ENCODE results near the gene MT1F. TPM values are rescaled to one million over a fixed set of nuclear protein-coding genes. Genes with fewer than 3 reads are reported as not detected.

Gene MT1F
- total RNA-seq, 2 experiments from 2014 or later: 7.0 to 7.1 TPM

DNA sequence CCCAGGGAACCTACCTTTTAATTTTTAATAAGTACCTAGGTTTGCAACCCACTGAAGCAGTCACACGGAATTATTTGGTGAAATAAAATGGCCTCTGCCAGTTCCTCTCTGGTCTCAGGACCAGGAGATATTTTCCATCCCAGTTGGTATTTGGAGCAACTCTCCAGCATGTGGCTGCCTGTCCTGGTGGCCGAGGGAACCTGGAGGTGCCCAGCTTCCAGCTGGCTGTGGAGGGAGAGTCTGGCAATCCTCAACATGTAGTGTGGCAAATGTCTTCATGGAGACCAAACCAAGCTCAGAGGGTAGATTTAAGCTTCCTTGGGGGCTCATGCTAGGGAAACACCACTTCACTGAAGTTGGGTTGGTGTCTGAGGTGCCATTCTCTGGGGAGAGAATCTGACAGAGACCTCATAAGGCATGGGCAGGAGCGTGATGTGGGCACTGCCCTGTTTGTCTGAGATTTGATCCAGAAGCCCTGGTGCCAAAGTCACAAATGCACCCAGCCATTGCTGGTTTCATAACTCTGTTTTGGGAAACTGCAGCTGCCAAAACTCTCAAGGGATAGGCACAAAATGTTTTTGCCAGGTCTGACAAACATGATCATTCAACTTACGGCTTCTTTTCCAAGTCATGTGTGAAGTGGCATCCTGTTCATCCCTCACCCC lies 27.3 kb downstream of the MT1F start:
- ATAC-seq (no peak), DNase-seq (no peak)
- no peaks in the 10 kb centered on the region for H3K9me3 Mint-ChIP-seq (ENCODE audit: low read depth)
- CTCF ChIA-PET: interaction anchor here (0.8 to 3.8 kb wide), 3 partner anchors 9 to 24 kb away, joined by 4 to 28 read pairs (median 5); no protein-coding TSS in a partner anchor
- H3K36me3 Mint-ChIP-seq (ENCODE audit: low read depth): peaks cover 17% of the 10 kb centered on the region
- intact Hi-C loops (cut with DNase I, micrococcal nuclease): loop anchor here in 1 of 2 experiments (5.0 kb wide), 2 partner anchors 108 to 328 kb away; no protein-coding TSS in a partner anchor
- H3K4me1 Mint-ChIP-seq: peaks cover 22% of the 10 kb centered on the region
- no peak overlapping the region for H3K4me3 Mint-ChIP-seq
- no peaks in the 10 kb centered on the region for H3K27me3 Mint-ChIP-seq
- POLR2A ChIA-PET: no interaction called here
- H3K27ac Mint-ChIP-seq: no peak overlapping the region

DNA sequence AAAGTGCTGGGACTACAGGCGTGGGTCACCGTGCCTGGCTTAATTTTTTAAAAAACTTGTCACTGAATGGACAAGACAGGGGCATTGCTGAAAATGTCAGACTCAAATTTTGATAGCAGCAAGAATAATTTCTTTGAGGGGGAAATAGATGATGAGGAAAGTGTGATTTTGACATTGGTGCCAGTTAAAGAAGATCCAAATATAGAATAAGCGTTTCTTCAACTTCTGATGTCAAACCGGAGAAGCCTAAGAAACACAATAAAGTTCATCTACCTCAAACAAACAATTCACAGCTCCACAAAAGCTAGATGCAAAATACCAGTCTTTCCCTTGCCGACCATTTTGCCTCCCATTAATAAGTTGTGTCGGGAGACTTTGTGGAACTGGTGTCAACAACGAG lies 29.0 kb downstream of the MT1F start:
- ChIA-PET POLR2A (no interaction called here), CTCF (no interaction called here)

DNA sequence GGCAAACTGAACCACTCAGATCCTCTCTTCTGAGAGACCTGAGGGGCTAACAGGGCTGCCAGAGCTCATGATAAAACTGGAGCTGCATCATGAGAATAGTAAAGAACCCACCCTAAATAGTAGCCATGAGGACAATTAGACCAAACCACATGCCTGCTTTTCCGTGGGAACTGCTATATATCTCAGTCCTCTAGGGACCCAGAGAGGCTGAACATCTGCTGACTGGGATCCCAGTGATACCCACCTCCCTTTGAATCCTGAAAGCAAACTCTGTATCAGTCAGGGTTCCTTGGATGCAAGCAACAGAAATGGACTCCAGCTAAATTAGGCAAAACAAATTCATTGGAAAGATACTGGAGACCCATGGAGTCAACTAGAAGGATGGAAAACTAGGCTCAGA lies 31.0 kb downstream of the MT1F start:
- ATAC-seq: no peak
- Mint-ChIP-seq H3K36me3 (ENCODE audit: low read depth) (peaks cover 14% of the 10 kb centered on the region), H3K9me3 (ENCODE audit: low read depth) (no peaks in the 10 kb centered on the region), H3K27me3 (no peaks in the 10 kb centered on the region), H3K4me1 (peaks cover 4% of the 10 kb centered on the region), H3K4me3 (no peak overlapping the region), H3K27ac (no peak overlapping the region)
- POLR2A ChIA-PET: no interaction called here
- CTCF ChIA-PET: interaction anchor here (0.6 to 1.8 kb wide), 3 partner anchors 13 to 172 kb away, joined by 3 to 6 read pairs (median 3); no protein-coding TSS in a partner anchor
- intact Hi-C loops (cut with DNase I, micrococcal nuclease): no loop called here
- DNase-seq: no peak

More for the DNA sequence above, 29.0 kb downstream of the MT1F start:
- no peak overlapping the region for H3K27ac Mint-ChIP-seq
- no peak overlapping the region for H3K4me3 Mint-ChIP-seq
- no peak for ATAC-seq
- peaks cover 17% of the 10 kb centered on the region for H3K36me3 Mint-ChIP-seq (ENCODE audit: low read depth)
- H3K4me1 Mint-ChIP-seq: peaks cover 16% of the 10 kb centered on the region
- H3K27me3 Mint-ChIP-seq: no peaks in the 10 kb centered on the region
- no peak for DNase-seq
- intact Hi-C loops (cut with DNase I, micrococcal nuclease): no loop called here
- H3K9me3 Mint-ChIP-seq (ENCODE audit: low read depth): no peaks in the 10 kb centered on the region

DNA sequence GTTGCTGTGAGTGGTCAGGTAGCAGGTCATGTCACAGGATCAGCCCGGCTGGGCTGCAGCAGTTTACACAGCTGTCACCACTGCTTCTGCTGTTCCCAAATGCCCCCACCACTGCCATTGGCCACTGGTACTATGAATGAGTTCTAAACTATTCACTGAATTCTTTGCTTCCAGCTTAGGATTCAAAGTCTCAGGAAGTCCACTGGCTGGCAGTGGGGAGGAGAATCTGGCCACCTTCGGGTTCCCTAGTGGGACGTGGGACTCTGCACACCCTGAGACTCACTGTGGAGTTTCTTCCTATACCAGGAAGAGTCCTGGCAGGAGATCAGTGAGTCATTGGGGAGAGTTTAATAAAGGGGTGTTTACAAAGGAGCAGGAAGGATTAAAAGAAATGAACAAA lies 31.4 kb downstream of the MT1F start:
- no peak overlapping the region for H3K4me3 Mint-ChIP-seq
- H3K27ac Mint-ChIP-seq: no peak overlapping the region
- peaks cover 3% of the 10 kb centered on the region for H3K4me1 Mint-ChIP-seq
- intact Hi-C loops (cut with DNase I, micrococcal nuclease): no loop called here
- no peaks in the 10 kb centered on the region for H3K9me3 Mint-ChIP-seq (ENCODE audit: low read depth)
- ATAC-seq (no peak), DNase-seq (no peak)
- H3K36me3 Mint-ChIP-seq (ENCODE audit: low read depth): peaks cover 11% of the 10 kb centered on the region
- H3K27me3 Mint-ChIP-seq: no peaks in the 10 kb centered on the region
- ChIA-PET POLR2A (no interaction called here), CTCF (interaction anchor here (1.0 to 1.8 kb wide), 2 partner anchors 13 kb away, joined by 3 to 6 read pairs; no protein-coding TSS in a partner anchor)

DNA sequence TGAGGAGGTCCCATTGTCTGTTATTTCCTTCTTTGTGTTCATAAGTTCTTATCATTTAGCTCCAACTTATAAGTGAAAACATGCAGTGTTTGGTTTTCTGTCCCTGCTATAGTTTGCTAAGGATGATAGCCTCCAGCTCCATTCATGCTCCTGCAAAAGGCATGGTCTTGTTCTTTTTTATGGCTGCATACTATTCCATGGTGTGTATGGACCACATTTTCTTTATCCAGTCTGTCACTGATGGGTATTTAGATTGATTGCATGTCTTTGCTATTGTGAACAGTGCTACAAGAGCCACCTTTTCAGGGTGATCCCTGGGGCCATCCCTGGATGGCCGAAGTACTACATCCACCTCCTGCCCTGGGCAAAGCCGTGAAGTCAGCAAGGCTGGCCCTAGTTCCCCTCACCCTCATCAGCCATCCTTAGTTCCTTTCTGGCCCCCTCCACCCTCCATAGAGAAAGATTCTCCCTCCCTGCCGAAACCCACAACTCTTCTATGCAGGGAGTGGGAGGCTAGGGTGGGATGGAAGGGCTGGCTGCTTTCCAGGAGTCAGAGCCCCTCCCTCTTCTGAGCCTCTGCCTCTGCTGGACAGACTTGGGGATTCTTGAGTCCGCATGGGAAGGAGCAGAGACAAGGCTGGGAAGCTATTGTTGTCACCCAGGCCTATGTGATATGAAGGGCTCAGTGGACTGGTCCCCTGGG lies 32.8 kb downstream of the MT1F start:
- Mint-ChIP-seq H3K9me3 (ENCODE audit: low read depth) (no peaks in the 10 kb centered on the region), H3K27ac (no peak overlapping the region), H3K27me3 (no peaks in the 10 kb centered on the region), H3K36me3 (ENCODE audit: low read depth) (peaks cover 9% of the 10 kb centered on the region), H3K4me3 (no peak overlapping the region), H3K4me1 (no peaks in the 10 kb centered on the region)
- ChIA-PET POLR2A (no interaction called here), CTCF (interaction anchor here (0.6 kb wide), 1 partner anchor 10 kb away, joined by 3 read pairs; no protein-coding TSS in a partner anchor)
- intact Hi-C loops (cut with DNase I, micrococcal nuclease): no loop called here
- ATAC-seq: no peak
- no peak for DNase-seq

DNA sequence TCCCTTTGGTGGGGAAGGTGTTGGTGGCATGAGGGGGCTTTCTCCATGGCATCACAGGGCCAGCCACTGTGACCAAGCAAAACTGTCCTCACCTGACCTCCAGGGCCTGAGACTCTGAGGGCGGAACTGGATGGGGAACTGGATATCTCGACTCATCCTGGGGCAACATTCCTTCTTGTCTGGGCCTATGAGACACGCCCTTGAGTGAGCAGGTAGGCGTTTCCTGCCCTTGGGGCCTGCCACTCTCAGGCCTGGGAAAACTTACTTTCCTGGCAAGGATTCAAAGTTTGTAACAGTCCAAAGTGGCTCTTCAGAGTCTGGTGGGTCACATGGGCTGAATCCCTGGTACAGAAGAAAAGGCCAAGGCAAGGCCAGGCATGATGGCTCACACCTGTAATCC lies 34.1 kb downstream of the MT1F start:
- DNase-seq (no peak), ATAC-seq (no peak)
- H3K4me1 Mint-ChIP-seq: no peaks in the 10 kb centered on the region
- peaks cover under 1% of the 10 kb centered on the region for H3K36me3 Mint-ChIP-seq (ENCODE audit: low read depth)
- no peaks in the 10 kb centered on the region for H3K9me3 Mint-ChIP-seq (ENCODE audit: low read depth)
- intact Hi-C loops (cut with DNase I, micrococcal nuclease): no loop called here
- CTCF ChIA-PET: no interaction called here
- no peak overlapping the region for H3K27ac Mint-ChIP-seq
- H3K27me3 Mint-ChIP-seq: no peaks in the 10 kb centered on the region
- POLR2A ChIA-PET: no interaction called here
- no peak overlapping the region for H3K4me3 Mint-ChIP-seq

DNA sequence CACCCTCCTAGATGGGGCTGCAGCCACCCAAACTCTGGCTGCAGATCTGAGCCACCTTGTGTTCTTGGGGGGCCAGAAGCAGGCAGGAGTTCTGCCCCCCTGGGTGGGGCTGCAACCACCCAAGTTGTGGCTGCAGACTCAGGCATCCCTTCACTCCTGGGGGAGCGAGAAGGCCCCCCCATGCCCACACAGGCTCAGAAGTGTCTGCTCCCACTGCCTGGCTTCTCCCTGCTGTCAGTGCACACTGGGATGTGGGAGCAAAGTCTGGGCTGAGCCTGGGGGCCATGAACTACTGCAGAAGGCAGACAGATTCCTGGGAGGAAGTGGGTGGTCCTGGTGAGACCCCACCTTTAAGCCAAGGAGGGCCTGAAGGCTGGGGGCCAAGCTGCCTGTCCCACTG lies 37.5 kb downstream of the MT1F start:
- POLR2A ChIA-PET: no interaction called here
- H3K9me3 Mint-ChIP-seq (ENCODE audit: low read depth): no peaks in the 10 kb centered on the region
- intact Hi-C loops (cut with DNase I, micrococcal nuclease): no loop called here
- H3K4me3 Mint-ChIP-seq: no peak overlapping the region
- H3K36me3 Mint-ChIP-seq (ENCODE audit: low read depth): no peaks in the 10 kb centered on the region
- H3K27me3 Mint-ChIP-seq: no peaks in the 10 kb centered on the region
- H3K27ac Mint-ChIP-seq: no peak overlapping the region
- no peak for ATAC-seq
- CTCF ChIA-PET: interaction anchor here (0.6 to 2.3 kb wide), 2 partner anchors 14 to 118 kb away, joined by 3 to 8 read pairs; no protein-coding TSS in a partner anchor
- no peak for DNase-seq
- H3K4me1 Mint-ChIP-seq: no peaks in the 10 kb centered on the region

DNA sequence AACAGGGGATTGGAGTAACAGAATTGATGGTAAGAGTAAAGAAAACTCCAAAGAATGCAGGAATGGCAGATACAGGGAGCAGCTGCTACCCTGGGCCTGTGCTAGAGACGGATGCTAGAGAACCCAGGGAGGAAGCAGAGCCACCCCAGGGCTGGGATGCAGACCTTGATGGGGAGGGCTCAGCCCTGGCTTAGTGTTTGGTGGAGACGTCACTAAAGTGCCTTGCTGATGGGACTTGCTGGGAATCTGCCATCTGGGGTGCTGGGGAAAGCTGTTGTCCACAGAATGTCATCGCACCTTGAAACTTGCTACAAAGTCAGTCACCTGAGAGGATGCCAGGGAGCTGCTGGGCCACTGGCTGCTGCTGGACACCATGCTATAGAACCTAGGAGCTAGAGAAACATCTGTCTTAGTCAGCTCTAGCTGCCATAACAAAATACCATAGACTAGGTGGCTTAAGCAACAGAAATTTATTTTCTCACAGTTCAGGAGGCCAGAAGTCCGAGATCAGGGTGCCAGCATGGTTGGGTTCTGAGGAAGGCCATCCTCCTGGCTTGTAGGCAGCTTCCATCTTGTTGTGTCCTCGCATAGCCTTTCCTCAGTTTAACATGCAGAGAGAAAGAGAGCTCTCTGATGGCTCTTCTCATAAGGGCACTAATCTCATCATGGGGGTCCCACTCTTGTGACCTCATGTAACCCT lies 39.8 kb downstream of the MT1F start:
- no peaks in the 10 kb centered on the region for H3K27me3 Mint-ChIP-seq
- DNase-seq (no peak), ATAC-seq (no peak)
- ChIA-PET POLR2A (no interaction called here), CTCF (interaction anchor here (0.7 to 1.8 kb wide), 4 partner anchors 40 to 1232 kb away, joined by 3 to 8 read pairs (median 4); no protein-coding TSS in a partner anchor)
- intact Hi-C loops (cut with DNase I, micrococcal nuclease): no loop called here
- H3K36me3 Mint-ChIP-seq (ENCODE audit: low read depth): no peaks in the 10 kb centered on the region
- no peak overlapping the region for H3K27ac Mint-ChIP-seq
- H3K4me3 Mint-ChIP-seq: no peak overlapping the region
- H3K9me3 Mint-ChIP-seq (ENCODE audit: low read depth): no peaks in the 10 kb centered on the region
- H3K4me1 Mint-ChIP-seq: peaks cover 8% of the 10 kb centered on the region

DNA sequence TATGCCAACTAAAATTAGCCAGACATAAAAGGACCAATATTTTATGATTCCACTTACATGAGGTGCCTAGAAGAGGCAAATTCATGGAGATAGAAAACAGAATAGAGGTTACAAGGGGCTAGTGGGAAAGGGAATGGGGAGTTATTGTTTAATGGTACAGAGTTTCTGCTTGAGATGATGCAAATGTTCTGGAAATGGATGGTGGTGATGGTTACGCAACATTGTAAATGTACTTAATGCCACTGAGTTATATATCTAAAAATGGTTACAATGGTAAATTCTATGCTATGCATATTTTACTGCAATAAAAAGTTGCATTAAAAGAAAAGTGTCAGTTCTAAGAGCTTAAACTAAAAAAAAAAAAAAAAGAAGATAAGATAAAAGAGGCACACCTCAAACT lies 42.4 kb downstream of the MT1F start:
- Mint-ChIP-seq H3K36me3 (ENCODE audit: low read depth) (no peaks in the 10 kb centered on the region), H3K9me3 (ENCODE audit: low read depth) (no peaks in the 10 kb centered on the region), H3K4me3 (no peak overlapping the region), H3K27ac (no peak overlapping the region), H3K27me3 (no peaks in the 10 kb centered on the region), H3K4me1 (peaks cover 8% of the 10 kb centered on the region)
- ChIA-PET CTCF (interaction anchor here (0.6 to 4.0 kb wide), 7 partner anchors 16 to 223 kb away, joined by 3 to 74 read pairs (median 4); partner anchors contain the start of gene MT1X), POLR2A (no interaction called here)
- intact Hi-C loops (cut with DNase I, micrococcal nuclease): no loop called here
- ATAC-seq (no peak), DNase-seq (no peak)

DNA sequence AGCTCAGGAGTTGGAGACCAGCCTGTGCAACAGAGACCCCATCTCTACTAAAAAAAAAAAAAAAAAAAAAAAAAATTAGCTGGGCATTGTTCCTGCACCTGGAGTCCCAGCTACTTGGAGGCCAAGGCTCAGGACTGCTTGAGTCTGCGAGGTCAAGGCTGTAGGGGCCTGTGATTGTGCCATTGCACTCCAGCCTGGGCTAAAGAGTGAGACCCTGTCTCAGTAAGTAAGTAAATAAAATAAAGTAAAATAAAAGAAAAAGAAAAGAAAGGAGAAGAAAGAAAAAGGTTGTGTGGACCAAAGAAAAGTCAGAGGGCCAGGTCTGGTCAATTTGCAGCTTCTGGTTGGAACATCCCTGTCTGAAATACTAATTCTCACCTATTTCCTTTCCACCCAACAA lies 42.9 kb downstream of the MT1F start:
- H3K4me1 Mint-ChIP-seq: peaks cover 8% of the 10 kb centered on the region
- no peaks in the 10 kb centered on the region for H3K9me3 Mint-ChIP-seq (ENCODE audit: low read depth)
- H3K27ac Mint-ChIP-seq: no peak overlapping the region
- no peaks in the 10 kb centered on the region for H3K36me3 Mint-ChIP-seq (ENCODE audit: low read depth)
- intact Hi-C loops (cut with DNase I, micrococcal nuclease): no loop called here
- H3K4me3 Mint-ChIP-seq: no peak overlapping the region
- no peak for DNase-seq
- H3K27me3 Mint-ChIP-seq: no peaks in the 10 kb centered on the region
- CTCF ChIA-PET: interaction anchor here (0.6 to 4.0 kb wide), 12 partner anchors 17 to 223 kb away, joined by 3 to 74 read pairs (median 4); partner anchors contain the start of gene MT1X
- POLR2A ChIA-PET: no interaction called here
- no peak for ATAC-seq

DNA sequence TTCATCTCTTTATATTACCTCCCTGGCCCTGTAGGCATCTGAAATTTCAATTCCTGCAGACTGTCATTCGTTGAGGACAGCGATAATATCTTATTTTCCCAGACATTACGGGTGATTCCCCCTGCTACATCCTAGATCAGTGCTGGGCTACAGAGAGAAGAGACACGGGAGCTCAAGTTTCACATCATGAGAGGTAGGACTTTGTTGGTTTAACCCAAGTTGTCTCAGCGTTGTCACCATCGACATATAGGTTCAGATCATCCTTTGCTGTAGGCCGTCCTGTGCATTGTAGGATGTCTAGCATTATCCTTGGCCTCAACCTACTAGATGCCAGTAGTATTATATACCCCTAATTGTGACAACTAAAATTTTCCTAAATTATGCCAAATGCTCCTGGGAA lies 43.8 kb downstream of the MT1F start:
- Mint-ChIP-seq H3K27me3 (no peaks in the 10 kb centered on the region), H3K27ac (peak overlapping the region; percentile 42), H3K4me1 (peaks cover 8% of the 10 kb centered on the region), H3K9me3 (ENCODE audit: low read depth) (no peaks in the 10 kb centered on the region), H3K36me3 (ENCODE audit: low read depth) (no peaks in the 10 kb centered on the region), H3K4me3 (no peak overlapping the region)
- no peak for ATAC-seq
- intact Hi-C loops (cut with DNase I, micrococcal nuclease): no loop called here
- CTCF ChIA-PET: interaction anchor here (0.6 to 4.0 kb wide), 44 partner anchors 9 to 299 kb away, joined by 3 to 74 read pairs (median 5); partner anchors contain the start of genes BBS2, MT1X, MT2A and MT4
- DNase-seq: no peak
- POLR2A ChIA-PET: interaction anchor here (0.5 to 1.5 kb wide), 5 partner anchors 19 to 716 kb away, joined by 3 to 10 read pairs (median 4); no protein-coding TSS in a partner anchor

All from activated CD4-positive, alpha-beta T cell treated with anti-CD3 and anti-CD28 coated beads for 36 hours (primary cell).